NCI-H1417 treated with DMSO at 0.1 percent for 48 hours (cell line): ENCODE data around the gene RASL11B.

Experiments
- DNase-seq: peaks from one replicate; lab custom pipeline; 2025; lab: John Stamatoyannopoulos, UW

RASL11B gene

GRCh38 chr4:52874948-52875347 lies 12.8 kb downstream of the RASL11B start:
- no peak for DNase-seq

DNA sequence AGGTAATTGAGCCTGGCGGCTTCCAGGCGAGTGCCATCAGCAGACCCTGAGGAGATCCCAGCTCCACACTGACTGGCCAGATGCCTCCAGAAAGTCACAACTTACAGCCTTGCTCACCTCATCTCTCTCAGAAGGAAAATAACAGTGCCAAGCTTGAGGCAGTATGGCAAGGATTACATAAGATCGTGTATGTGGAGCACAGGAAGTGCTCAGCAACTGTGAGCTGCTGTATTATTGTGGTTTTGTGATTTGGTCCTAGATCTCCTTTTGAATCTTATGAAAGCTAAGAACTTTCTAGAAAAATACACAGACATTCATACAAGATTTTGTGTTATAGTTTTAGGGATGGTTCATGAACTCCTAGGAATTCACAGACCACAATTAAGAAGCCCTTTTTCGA lies 14.0 kb downstream of the RASL11B start:
- DNase-seq: no peak

- DNase-seq: no peak
Observed at GRCh38 chr4:52877036-52877435, 14.9 kb downstream of the RASL11B start.

- DNase-seq: no peak
Observed at GRCh38 chr4:52877694-52878093, 15.6 kb downstream of the RASL11B start.

DNA sequence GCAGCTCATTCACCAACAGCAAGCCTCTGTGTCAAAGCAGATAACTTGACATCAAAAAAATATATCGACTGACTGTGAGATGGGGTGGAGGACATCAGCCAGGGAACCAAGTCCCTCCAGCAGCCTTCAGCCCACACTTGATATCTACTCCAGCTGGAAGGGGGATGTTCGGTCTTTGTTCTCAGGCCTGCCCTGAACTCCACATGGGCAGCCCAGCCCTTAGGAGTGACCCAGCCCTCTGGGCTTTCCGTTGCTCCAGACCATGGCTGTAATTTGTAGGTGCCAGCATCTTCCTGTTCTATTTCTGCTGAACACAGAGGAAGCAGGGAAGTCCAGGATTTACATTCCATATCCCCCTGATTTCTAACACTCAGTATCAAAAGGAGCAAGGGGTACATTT lies 17.4 kb downstream of the RASL11B start:
- no peak for DNase-seq

DNA sequence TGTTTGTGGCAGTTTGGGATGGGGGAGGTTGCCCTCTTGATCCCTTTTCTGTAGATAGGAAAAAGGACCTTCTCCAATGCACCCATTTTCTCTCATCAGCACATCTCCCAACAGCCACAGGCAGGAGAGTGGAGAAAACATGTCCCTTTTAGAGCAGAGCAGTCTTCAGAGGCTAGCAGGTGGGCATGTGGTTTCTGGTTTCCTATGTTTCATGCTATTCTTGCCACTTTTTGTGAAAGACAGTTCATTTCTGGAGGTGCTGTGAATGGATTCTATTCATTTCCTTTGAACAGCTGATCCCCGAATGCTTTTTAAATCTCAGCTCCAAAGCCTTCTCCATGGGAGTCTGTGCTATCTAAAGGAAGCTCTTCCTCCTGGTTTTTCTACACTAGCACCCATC lies 18.9 kb downstream of the RASL11B start:
- DNase-seq: no peak

DNA sequence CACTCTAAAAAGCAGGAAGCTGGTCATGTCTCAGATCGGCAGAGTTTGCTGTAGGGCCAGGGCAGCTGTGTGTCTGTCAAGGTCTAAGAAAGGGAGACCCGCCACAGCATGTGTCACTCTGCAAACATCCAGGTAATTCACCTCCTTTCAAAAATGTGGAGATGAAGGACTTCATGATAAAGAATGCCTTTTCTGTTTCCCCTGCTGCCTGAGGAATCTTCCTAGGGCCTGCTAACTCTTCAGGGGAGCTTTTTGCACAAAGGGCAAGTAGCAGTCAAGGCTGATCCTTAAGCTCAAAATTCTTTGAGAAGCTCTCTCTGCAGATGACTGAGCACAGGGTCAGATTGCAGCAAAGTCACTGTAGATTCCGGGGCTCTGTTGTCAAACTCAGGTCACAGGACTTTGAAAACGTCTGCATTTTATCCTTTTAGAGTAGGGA lies 21.1 kb downstream of the RASL11B start:
- DNase-seq: no peak

- no peak for DNase-seq
Observed at GRCh38 chr4:52883707-52884669, 21.9 kb downstream of the RASL11B start.

GRCh38 chr4:52884994-52885393 lies 22.9 kb downstream of the RASL11B start:
- DNase-seq: no peak

DNA sequence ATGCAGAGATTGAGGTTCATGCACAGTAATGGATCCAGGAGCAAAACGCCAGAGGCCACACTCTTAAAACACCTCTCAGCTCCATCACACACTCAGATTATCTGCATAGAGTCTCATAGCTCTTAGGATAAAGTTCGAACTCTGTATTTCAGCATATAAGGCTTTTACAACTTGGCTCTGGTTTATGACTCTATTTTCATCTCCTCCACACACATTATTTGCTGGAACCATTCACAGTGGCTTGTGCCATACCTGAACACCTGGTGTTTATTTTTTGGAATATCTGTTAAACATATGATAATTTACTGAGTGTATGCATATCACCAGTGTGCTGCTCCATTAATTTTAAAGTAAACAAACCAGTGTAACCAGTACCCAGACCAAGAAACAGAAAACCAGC lies 27.2 kb downstream of the RASL11B start:
- no peak for DNase-seq

DNA sequence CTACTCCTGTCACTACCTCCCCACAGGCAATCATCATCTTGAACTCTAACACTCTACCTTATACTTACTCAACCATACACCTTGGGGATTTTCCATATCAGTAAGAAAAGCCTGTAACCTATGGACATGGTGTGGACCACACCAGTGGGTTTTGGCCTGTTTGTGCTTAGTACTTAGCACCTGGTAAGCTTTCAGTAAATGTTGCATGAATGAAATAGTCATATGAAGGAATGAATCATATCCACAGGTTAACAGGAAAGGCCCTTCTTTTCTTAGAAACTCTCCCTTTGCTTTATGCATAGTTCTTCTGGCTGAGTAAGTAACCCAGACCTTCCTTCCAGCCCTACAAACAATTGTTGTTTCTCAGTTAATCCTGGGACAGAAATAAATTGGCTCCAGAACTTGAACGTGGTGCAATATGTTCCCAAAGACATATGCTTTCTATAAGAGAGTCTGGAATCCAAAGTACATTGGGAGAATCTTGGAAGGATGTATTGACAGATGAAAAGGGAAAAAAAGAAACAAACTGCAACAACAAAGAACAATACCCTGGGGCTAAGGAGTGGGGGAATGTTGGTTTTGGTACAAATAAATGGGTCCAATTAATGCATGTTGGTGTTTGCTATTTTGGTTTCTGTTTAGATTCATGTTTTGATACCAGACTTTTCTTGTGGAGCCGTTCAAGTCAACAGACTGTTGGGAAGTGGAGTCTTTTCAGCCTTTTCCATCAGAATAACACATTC lies 27.8 kb downstream of the RASL11B start:
- DNase-seq: no peak

DNA sequence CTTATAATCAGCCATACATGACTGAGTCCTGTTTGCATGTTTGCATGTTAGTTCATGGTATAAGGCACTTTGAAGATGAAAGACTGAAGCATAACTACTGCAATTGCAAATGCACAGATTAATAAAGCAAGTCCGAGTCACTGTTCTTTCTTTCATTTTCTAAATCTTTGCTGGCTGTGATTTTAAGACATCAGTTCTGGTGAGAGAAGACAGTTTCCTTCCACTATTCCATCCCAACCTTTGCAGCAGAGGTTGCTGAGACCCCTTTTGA lies 28.3 kb downstream of the RASL11B start:
- DNase-seq: no peak

DNA sequence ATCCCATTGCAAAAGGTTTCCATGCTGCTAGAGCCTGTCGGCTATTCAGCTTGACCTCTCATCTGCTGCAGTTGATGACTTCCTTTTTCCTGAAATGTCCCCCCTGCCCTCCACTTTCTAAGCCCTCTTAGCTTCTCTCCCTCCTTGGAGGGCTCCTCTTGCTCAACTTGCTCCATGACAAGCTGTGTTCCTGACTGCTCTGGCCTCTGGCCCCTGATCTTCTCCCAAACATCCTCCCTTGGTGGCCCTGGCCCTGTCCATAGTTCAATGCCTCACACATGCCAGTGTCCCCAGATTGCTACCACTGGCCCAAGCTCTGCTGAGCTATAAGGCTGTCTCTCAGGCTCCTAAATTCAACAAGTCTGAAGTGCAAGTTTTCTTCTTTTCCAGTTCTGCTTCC lies 29.6 kb downstream of the RASL11B start:
- DNase-seq: no peak

GRCh38 chr4:52892880-52893279 lies 30.8 kb downstream of the RASL11B start:
- no peak for DNase-seq

DNA sequence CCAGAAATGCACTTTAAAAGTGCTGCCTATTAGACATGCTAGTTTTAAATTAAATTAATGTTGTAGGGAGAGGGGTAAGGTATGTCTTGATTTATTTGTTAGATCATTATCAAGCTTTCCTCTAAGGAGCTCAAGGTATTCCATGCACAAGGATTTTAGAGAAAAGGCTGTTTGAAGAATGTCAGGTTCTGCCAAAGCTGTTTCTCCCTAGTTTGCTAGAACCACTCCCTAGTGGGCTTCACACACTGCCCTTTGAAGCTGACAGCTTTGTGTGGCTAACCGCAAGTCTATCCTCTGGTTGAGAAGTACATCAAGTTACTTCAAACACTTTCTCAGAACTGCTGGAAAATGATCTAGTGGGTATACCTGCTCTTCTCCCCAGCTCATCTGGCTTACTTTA lies 32.3 kb downstream of the RASL11B start:
- DNase-seq: no peak

GRCh38 chr4:52903273-52903672 lies 41.2 kb downstream of the RASL11B start:
- no peak for DNase-seq

- no peak for DNase-seq
Observed at GRCh38 chr4:52904421-52904820, 42.3 kb downstream of the RASL11B start.

DNA sequence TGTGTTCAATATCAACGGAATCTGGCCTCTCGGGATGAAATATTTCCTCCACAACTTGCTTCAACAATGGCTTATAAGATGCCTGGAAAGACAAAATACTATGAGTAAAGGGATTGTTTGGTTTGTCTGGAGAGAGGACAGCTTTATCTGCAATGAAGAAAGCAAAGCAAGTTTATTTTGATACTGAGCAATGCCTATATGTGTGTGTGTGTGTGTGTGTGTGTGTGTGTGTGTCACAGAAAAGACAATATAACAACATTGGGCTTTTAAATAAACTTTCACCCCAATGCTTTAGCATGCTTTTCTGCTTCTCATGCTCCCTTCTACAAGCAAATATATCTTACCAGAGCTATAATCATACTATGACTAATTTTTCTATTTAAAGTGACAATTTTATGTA lies 45.4 kb downstream of the RASL11B start:
- DNase-seq: no peak

GRCh38 chr4:52910115-52910514 lies 48.0 kb downstream of the RASL11B start:
- no peak for DNase-seq

- DNase-seq: no peak
Observed at GRCh38 chr4:52911684-52912294, 49.7 kb downstream of the RASL11B start.

DNA sequence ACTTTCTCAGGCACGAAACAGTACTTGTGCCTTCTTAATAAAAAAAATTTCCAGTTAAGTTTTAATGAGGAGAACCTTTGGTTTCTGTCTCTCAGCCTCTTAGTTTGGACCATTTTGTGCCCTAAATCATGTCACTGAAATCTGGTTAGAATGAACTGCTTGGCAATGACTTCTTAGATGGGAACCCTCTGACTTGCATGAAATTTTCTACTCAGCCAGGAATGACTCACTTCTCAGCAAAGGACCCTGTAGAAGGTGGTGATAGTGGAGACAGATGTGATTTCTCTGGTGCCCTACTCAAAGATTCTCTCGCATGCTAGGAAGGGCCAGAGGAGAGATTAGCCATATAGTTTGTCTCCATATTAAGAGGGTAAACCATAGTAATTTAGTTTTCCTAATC lies 50.5 kb downstream of the RASL11B start:
- DNase-seq: no peak

GRCh38 chr4:52914051-52914605 lies 52.0 kb downstream of the RASL11B start:
- DNase-seq: no peak

- no peak for DNase-seq
Observed at GRCh38 chr4:52915191-52915590, 53.1 kb downstream of the RASL11B start.
